ENCODE measurements around the gene MAN1B1. TPM values are rescaled to one million over a fixed set of nuclear protein-coding genes. Genes with fewer than 3 reads are reported as not detected.

Gene MAN1B1
- total and polyA plus RNA-seq, 12 donors: 16.9 to 71.4 (median 22.0) TPM

DNA sequence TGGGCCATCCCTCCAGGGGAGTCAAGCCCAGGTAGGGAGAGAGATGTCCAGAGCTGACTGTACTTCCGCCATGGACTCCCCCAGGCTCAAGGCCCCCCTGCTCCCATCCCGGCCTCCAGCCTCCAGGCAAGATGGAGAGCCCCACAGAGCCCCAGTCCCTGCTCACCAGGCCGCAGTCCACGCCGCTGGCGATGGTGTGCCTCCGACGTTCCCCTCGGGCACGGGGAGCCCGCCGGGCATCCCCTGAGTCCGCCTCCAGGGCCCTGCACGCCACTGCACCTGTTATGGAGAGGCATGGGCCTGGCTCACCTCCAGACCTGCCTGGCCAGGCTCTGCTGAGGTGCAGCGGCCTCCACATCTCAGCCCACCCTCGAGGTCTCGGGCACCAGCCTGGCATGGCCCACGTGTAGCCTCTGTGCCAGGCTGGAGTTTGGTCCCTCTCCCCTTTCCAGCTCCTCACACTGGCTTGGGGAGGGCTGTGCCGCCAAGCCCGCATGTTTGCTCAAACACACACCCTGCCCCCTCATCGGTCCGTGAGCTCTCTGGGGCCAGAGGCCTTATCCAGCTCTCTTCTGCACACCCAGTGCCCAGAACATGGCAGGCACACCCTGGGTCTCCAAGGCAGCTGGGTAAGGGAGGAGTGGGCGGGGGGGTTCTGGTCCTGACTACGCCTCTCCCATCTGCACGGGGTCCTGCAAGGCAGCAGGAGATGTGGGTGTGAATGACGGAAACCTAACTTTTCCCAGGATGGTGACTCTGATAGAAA lies 20.5 kb upstream of the MAN1B1 start:
- Histone ChIP-seq H3K27ac (no peak overlapping the region), H3K36me3 (no peaks in the 10 kb centered on the region), H3K9me3 (no peaks in the 10 kb centered on the region), H3K4me1 (peaks cover 6 to 30% (median 16%) of the 10 kb centered on the region in 9 donors), H3K4me3 (no peak overlapping the region), H3K27me3 (peaks cover 0 to 15% (median 9%) of the 10 kb centered on the region in 7 donors)
- TF ChIP-seq, protein P1, sequence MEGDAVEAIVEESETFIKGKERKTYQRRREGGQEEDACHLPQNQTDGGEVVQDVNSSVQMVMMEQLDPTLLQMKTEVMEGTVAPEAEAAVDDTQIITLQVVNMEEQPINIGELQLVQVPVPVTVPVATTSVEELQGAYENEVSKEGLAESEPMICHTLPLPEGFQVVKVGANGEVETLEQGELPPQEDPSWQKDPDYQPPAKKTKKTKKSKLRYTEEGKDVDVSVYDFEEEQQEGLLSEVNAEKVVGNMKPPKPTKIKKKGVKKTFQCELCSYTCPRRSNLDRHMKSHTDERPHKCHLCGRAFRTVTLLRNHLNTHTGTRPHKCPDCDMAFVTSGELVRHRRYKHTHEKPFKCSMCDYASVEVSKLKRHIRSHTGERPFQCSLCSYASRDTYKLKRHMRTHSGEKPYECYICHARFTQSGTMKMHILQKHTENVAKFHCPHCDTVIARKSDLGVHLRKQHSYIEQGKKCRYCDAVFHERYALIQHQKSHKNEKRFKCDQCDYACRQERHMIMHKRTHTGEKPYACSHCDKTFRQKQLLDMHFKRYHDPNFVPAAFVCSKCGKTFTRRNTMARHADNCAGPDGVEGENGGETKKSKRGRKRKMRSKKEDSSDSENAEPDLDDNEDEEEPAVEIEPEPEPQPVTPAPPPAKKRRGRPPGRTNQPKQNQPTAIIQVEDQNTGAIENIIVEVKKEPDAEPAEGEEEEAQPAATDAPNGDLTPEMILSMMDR (IDR thresholded peaks at IDR 0.05): no peak
- intact Hi-C loops (cut with DNase I): loop anchor here in 3 of 10 donors (2.0 to 10.0 kb wide), 3 partner anchors 17 to 281 kb away; partner anchors contain the start of gene NPDC1 (in 1 of the 3)
- DNase-seq (no peak), ATAC-seq (no peak)
- WGBS, 2 donors: 92 to 96% methylated on average over 26 of the region's 26 CpGs

DNA sequence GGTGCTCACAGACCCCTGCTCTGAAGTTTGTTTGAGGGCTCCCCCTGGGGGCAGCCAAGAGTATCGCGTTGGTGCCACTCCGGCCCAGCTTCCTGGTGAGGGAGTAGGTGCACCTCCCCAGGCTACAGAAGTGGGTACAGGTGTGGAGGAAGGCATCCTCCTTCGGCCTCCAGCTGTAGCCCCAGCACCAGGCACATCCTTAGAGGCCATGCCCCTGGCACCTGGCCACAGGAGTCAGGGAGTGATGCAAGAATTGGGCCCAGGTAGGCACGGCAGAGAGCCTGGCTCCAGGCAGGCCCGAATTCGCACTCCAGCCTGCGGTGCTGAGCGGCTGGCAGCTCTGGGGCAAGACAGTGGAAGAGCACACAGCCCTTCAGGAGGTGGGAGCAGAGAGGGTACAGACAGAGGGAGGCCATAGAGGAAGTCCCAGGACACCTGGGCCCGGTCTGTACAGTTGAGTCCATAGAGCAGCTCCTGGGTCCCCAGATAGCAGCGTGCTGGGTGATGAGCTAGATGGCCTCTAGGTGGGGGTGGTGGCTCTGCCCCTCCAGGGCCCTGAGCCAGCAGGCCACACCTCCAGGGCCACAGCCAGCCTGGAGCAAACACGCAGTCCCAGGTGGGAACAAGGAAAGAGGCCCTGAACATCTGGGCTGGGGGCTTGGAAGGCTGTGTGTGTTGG lies 18.8 kb upstream of the MAN1B1 start:
- Histone ChIP-seq H3K36me3 (no peaks in the 10 kb centered on the region), H3K4me3 (no peak overlapping the region), H3K4me1 (peaks cover 7 to 44% (median 19%) of the 10 kb centered on the region in 9 donors), H3K27me3 (peaks cover 0 to 15% (median 9%) of the 10 kb centered on the region in 7 donors), H3K9me3 (no peaks in the 10 kb centered on the region), H3K27ac (no peak overlapping the region)
- intact Hi-C loops (cut with DNase I): loop anchor here in 3 of 10 donors (2.0 to 10.0 kb wide), 3 partner anchors 19 to 283 kb away; partner anchors contain the start of gene NPDC1 (in 1 of the 3)
- ATAC-seq (peak in 7 of 8 donors; percentile 17 to 46 (median 43)), DNase-seq (peak; percentile 78 to 80)
- TF ChIP-seq, protein P1 (IDR thresholded peaks at IDR 0.05): peak; percentile 69 to 83 (median 81)
- WGBS, 2 donors: 59 to 60% methylated on average over 12 of the region's 12 CpGs

DNA sequence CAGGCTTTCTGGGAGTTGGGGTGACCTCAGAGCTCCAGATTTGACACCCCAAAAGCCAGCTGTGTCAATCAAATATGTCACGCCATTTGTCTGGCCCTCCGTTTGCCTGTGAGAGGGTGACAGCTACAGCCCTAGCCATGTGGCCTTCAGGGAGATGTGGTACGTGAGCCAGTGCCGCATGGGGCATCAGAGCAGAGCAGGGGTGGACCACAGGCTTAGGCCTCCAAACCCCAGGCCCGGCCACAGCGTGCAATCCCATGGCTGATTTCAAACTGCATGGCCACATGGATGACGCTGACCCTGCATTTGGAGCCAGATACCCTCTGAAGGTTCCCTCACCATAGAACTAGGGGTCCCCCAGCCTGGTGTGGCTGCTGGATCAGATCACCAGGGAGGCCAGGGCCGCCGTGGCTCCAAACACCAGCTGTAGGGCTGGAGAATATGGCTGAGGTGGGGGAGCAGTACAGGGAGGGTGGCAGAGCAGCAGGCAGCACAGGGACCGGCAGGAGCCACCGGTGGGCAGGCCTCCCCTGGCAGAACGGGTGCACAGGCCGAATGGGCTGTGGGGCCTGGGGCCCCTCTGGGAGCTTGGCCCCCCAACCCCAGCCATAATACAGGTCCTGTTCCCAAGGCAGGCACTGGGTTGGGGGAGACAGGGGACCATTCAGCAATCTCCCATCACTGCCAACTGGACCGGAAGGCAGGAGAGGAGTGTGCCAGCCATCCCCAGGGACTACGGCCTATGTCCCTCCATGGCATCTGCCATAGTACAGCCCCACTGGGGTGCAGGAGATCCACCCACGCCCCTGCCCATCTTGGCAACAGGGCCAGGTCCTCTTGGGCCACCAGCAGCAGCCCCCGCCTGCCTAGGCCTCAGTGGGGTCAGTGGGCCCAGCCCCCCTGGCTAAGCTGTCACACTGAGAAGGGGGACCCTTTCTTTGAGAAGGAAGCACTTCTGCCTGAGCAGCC lies 18.0 kb upstream of the MAN1B1 start:
- intact Hi-C loops (cut with DNase I): loop anchor here in 1 of 10 donors (10.0 kb wide), 1 partner anchor 284 kb away; no protein-coding TSS in a partner anchor
- no peaks in the 10 kb centered on the region for H3K36me3 ChIP-seq
- H3K27me3 ChIP-seq: peaks cover 0 to 15% (median 9%) of the 10 kb centered on the region in 7 donors
- H3K4me3 ChIP-seq: peak overlapping the region in 1 of 10 donors; percentile 58
- no peaks in the 10 kb centered on the region for H3K9me3 ChIP-seq
- ATAC-seq: no peak
- DNase-seq: peak in 1 of 2 donors; percentile 18
- H3K4me1 ChIP-seq: peaks cover 7 to 48% (median 17%) of the 10 kb centered on the region in 9 donors
- H3K27ac ChIP-seq: no peak overlapping the region
- TF ChIP-seq, protein P1 (IDR thresholded peaks at IDR 0.05): no peak
- WGBS, 2 donors: 91 to 94% methylated on average over 17 of the region's 17 CpGs

Measured in heart right ventricle (tissue), 16 donors.